RWPE1 (cell line): ENCODE measurements around the gene SLC9A9.

ENCODE experiments used
- CTCF ChIA-PET: fragments of 350-600 bp; sonication (Branson Sonifier 250); formaldehyde crosslinking; extraction: SDS; loops from one replicate; lab custom pipeline; 2021; lab: Yijun Ruan, JAX
- POLR2A ChIA-PET: fragments of 400-600 bp; formaldehyde crosslinking; extraction: SDS; loops from one replicate; lab custom pipeline; 2020; ENCODE audit warnings: antibody characterized with exemption; ENCODE audit not compliant: low non-redundant PET; lab: Yijun Ruan, JAX
- DNase-seq: peaks from one replicate; pipeline ENCODE4 v3.0.0; 2012; ENCODE audit warnings: low spot score
- H3K27ac ChIP-seq: fragments of 450-650 bp; 2 replicates; pipeline ENCODE4 v1.5.1; 2017
- CTCF ChIP-seq: fragments of 450-650 bp; conservative IDR thresholded peaks from 2 replicates; pipeline ENCODE4 v1.5.1; 2017; ENCODE audit warnings: low read depth, mild to moderate bottlenecking

Gene SLC9A9

GRCh38 chr3:143256416-143256815 is 591.9 kb downstream of the SLC9A9 start:
- ChIA-PET POLR2A (no interaction called here), CTCF (no interaction called here)
- no peak overlapping the region for H3K27ac ChIP-seq
- no peak for DNase-seq
- no peak for TF ChIP-seq CTCF

GRCh38 chr3:143255739-143256138 is 592.5 kb downstream of the SLC9A9 start:
- no peak for DNase-seq
- ChIA-PET POLR2A (no interaction called here), CTCF (no interaction called here)
- TF ChIP-seq CTCF, result no peak
- no peak overlapping the region for H3K27ac ChIP-seq

- no peak overlapping the region for H3K27ac ChIP-seq
- POLR2A ChIA-PET, result no interaction called here
- CTCF ChIA-PET, result interaction anchor here (0.5 to 0.7 kb wide), 2 partner anchors 31 to 542 kb away, joined by 3 read pairs; no protein-coding TSS in a partner anchor
- TF ChIP-seq CTCF, result no peak
- no peak for DNase-seq
Observed at GRCh38 chr3:143252931-143253330, 595.3 kb downstream of the SLC9A9 start.

GRCh38 chr3:143249014-143249413 is 599.3 kb downstream of the SLC9A9 start:
- ChIA-PET CTCF (no interaction called here), POLR2A (no interaction called here)
- H3K27ac ChIP-seq, result no peak overlapping the region
- TF ChIP-seq CTCF, result no peak
- no peak for DNase-seq

- CTCF ChIA-PET, result interaction anchor here (0.7 kb wide), 1 partner anchor 1314 kb away, joined by 3 read pairs; no protein-coding TSS in a partner anchor
Observed at GRCh38 chr3:143247073-143247472, 601.2 kb downstream of the SLC9A9 start.

GRCh38 chr3:143245692-143246091 is 602.6 kb downstream of the SLC9A9 start:
- H3K27ac ChIP-seq, result no peak overlapping the region
- POLR2A ChIA-PET, result no interaction called here
- no peak for TF ChIP-seq CTCF
- no peak for DNase-seq
- CTCF ChIA-PET, result no interaction called here

More at GRCh38 chr3:143247073-143247472, 601.2 kb downstream of the SLC9A9 start:
- no peak for TF ChIP-seq CTCF
- no peak for DNase-seq
- POLR2A ChIA-PET, result no interaction called here
- no peak overlapping the region for H3K27ac ChIP-seq
